ENCODE measurements around the gene TMEM255B.

The TMEM255B gene

GRCh38 chr13:113851826-113852535, 93.0 kb downstream of the TMEM255B start:
- no peak for DNase-seq

DNA sequence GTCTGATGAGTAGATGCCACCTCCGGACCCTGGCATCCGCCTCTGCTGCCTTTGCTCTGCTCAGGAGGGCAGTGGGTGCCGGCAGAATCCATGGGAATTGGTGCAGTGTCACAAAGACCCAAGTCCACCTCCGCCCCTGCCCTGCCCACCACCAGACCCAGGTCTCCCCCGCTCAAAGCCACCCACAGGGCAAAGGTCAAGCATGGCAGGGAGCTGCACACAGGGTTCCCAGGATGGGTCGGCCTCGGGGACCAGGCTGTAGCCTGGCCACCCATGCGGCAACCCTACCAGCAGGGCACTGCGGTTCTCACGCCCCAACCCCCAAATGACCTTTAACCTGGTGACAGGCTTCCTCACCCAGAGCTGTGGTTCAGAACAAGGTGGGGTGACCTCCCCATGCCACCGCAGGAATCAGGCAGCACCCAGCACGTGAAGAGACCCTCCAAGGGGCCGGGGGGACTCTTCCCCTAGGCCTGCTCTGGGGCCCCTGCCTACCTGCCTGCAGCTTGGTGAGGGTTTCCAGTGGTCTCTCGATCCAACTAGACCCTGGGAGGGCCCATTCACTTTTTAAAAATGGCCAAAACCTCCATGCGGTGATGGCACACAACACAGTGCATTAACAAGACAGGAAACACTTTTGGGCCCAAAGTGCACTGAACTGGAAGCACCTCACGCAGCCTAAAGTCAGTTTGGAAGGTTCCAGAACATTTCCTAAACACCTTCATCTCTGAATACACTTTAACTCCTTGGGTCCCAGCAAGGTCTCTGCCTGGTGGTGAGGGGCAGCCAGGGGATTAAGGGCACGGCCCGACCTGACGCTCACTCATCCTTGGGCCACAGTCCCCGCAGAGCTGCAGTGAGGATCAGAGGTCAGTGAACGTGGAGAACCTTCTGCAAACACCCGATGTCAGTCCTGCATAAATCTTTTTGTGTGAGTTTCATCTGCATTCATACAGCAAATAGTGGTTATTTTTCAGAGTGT, 93.8 kb downstream of the TMEM255B start:
- DNase-seq = no peak

DNA sequence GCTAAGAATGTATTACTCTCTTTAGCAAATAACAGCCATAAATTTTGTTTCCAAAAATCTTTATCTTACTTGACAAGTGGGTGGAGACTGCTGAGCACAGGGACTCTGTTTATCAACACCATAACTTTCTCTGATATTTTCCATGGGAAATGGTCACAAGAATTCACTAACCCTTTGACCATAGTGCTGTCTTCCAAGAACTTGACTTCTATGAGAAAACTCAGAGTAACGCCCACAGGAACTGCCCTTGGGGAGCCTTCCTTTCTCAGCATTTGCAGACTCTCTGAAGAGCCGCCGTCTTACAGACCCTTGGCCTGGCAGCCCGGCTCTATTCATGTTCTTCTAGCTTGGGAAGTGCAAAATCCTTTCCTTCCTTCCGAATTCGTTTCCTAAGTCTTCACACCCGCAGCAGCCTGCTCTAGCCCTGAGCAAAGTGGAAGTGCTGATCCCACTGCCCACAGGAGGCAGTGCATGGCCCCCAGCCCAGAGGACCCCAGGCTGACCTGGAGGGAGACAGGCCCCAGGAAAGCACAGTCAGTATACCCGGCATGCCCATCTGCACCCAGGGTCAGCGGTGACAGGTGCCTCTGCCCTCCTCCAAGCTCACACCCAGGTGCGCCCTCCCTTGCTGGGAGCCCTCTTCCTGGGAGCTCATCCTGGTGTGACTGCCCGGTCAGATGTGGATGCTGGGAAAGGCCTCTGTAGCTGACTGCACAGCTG, 94.7 kb downstream of the TMEM255B start:
- DNase-seq = no peak

DNA sequence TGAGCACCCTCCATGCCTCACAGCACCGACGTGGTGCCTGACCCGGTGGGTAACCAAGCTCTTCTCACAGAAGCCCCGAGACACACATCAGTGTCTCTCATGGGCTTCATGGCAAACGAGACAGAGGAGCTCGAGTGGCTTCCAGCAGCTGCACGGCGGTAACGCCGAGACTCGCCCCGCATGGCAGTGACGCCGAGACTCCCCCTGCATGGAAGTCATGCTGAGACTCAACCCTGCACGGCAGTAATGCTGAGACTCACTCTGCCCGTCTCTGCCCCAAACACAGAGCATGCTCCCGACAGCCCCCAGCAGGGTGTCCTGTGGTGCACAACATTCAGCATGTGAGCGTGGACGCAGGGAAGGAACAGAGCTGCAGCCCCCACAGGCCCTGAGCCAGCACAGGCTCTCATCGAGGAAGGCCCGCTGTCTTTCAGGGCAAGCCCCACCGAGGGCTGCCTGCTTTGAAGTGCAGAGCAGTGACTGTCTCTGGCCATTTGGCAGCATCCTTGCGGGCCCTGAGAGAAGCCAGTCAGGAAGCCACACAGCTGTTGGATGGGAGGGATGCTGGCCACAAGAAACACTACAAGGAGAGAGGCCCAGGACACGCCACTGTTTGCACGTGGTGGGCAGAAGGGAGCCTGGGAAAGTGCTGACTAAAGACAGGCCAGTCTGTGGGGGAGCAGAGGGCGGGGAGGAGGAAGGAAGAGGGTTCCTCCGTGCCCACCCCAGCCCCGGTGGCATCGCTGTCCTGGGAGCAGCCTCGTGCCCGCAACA, 95.4 kb downstream of the TMEM255B start:
- no peak for DNase-seq

DNA sequence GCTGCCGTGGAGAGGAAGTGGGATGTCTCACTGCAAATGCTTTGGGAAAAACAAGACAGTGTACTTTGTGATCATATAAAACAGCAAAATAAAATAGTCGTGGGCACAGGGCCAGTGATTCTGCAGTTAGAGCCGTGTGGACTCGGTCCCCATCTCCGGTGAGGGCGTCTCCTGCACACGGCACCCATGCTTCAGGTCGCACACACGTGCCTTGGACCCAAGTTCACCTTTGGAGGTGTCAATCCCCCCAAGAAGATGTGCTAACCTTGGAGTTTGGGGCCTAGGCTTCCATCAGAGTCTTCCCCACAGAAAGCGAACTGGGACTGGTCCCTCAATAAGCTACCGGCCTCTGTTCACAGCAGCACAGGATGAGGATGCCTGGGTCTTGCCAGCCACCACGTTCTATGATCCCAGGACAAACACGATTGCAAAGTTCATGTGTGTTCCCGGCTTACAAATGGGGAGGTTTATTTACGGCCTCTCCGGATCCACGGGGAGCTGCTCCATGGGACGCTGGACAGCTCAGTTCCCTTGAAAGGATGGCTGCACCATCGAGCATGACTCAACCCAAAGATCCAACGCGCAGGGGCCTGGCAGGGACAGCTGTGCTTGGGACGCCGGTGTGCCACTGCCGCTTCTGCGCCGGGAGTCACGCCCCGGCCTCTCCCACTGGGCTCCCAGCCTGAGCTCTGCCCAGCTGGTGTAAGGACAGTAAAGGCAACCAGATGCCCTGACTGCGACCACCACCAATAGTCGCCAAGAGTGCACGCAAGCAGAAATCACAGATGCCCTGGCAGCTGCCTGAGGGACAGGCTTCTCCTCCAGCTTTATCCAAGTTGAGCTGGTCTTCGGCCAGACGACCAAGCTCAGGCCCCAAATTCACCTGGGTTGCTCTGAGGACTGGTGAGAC, 96.2 kb downstream of the TMEM255B start:
- DNase-seq = no peak

DNA sequence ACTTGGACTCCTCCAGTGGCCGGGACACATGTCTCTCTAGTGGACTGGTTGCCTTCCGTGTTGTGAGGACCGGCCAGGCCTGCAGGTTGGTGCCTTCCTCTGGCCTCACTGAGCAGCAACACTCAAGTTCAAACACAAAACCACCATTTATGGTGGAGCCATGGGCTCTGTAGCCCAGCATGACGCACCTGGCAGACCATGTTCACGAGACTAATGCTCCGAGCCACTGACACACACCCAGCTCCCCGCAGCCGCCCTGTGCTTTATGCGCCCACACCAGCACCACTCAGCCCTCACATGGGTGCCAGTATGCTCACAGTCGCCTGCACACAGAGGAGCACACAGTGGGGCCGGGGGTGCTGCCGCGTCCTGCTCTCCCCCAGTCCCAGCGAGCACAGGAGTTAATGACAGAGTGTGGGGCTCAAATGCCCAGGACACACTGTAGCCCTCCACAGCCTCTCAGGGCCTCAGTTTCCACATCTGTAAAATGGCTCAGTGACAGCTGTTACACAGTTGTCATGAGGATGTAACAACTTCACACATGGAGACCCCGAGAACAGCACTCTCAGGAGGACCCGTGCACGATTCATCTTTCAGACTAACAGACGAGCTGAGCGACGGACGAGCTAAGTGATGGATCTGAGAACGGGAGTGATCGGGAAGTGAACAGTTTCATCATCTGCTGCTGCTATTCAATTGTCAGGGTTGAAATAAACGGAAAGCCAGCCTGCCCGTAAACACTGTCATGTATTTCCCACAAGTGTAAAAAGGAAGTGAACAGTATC, 97.1 kb downstream of the TMEM255B start:
- DNase-seq = no peak

DNA sequence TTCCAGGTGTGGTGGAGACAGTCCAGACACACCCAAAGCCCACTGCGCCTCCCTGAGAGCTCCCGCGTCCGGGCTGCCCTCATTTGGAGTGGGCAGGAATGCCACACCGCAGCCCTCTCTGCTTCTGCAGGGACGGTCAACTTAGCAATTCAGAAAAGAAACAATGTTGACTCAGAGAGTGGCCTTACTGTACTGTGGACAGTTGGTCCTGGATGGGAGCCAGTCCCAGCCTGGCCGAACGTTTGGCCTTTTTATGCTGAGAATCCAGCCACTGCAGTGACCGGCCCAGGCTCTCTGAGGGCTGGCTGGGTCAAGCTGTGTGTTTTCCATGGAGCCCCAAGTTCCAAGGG, 97.7 kb downstream of the TMEM255B start:
- DNase-seq = no peak

DNA sequence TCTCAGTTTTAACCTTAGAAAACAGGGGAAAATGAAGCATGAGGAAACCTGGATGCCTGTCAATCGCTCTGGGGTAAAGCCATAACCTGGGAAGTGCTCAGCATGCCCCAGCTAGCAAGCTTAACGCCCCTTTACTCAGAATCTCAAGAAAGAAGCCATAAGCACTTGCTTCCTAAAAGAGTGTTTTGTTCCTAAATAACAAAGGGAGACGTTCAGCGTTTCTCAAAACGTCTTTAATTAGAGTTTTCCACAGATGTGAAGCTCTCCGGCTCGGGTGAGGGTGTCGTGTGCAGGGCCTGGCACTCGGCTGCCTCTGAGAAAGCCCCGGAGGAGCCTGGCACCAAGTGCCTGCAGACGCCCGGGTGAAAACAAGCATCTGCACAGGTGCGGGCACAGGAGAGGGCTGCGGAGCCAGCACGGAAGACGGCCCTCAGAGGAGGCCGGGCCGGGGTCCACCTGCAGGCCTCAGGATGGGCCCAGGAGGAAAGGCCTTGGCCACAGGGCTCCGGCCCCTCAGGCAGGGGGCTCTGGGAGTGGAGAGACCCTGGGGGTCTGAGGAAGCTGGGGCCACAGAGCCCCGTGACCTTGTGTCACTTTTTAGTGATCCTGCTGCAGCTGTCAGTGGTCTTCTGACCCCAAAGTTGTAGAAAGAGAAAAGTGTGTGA, 98.6 kb downstream of the TMEM255B start:
- DNase-seq = no peak

- DNase-seq = no peak
Observed at GRCh38 chr13:113859311-113860050, 100.5 kb downstream of the TMEM255B start.

GRCh38 chr13:113860051-113860664, 101.1 kb downstream of the TMEM255B start:
- DNase-seq = no peak

DNA sequence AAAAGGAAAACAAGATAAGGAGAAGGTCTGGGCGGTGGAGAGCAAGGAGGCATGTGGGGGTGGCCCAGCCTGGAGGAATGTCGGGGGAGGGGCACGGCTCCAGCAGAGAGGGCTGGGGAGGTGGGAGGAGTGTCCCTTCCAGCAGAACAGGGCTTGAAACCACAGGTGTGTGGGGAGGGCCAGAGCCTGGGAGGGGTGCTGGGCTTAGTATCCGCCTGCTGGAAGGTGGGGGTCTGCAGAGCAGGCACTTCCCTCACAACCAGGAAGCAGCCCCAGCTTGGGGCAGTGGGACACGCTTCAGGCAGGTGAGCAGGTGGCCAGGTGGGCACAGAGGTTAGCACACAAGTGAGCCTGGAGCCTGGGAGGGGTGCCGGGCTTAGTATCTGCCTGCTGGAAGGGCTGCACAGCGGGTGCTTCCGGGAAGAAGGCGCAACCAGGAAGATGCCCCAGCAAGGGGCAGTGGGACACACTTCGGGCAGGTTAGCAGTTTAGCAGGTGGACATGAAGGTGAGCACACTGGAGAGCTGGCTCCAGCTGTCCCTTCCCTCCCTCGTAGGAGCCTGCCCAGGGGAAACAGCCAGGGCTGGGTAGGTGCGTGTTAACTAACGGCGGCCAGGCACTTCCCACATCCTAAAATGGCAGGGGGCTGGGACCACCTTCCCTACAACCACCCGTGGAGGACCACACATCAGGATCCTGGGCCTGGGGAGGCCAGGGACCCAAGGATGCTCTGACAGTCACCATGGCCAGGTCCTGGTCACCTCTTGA, 101.8 kb downstream of the TMEM255B start:
- no peak for DNase-seq

DNA sequence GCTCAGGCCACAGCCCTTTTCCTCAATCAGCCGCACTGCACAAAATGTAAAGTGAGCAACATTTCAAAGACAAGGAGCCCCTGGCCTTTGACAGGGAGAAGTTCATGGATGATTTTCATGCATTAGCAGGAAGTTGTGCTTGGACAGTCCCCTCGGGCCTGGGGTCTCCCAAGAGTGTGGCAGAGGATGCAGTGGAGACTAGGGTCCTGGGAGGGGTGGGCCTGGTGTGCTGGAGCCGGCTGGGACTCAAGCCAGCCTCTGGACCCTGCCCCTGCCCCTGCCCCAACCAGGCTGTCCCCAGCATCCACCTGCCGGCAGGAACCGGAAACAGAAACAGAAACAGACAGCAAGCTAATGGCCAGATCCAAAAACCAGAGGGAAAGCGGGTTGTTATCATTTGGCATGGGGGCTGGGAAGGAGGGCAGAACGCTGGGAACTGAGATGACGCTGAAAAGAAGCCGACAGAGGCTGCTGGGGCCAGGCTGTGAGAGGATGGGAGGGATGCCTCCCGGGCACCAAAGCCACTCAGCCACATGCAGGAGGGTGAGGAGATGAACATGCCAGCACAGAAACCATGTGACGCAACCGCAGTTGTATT, 102.5 kb downstream of the TMEM255B start:
- no peak for DNase-seq

GRCh38 chr13:113862191-113862930, 103.3 kb downstream of the TMEM255B start:
- DNase-seq = no peak

- peak; percentile 12 for DNase-seq
Observed at GRCh38 chr13:113862931-113863523, 104.0 kb downstream of the TMEM255B start.

- DNase-seq = peak; percentile 36
Observed at GRCh38 chr13:113863524-113864272, 104.7 kb downstream of the TMEM255B start, which contains the start of gene GAS6. Gene GAS6 (minus strand): TSS chr13:113864076. CDS start chr13:113863920, 156 bp downstream.
